GM18526 (cell line): Measurements from ENCODE around the gene IRX2.

Experiments
- POLR2A ChIP-seq: IDR thresholded peaks from 3 replicates; pipeline ENCODE4 v1.6.1; 2011; ENCODE audit not compliant: insufficient read length; ENCODE audit errors: extremely low read depth

The IRX2 gene

GRCh38 chr5:2738156-2738699, 13.2 kb downstream of the IRX2 start:
- TF ChIP-seq POLR2A: no peak

DNA sequence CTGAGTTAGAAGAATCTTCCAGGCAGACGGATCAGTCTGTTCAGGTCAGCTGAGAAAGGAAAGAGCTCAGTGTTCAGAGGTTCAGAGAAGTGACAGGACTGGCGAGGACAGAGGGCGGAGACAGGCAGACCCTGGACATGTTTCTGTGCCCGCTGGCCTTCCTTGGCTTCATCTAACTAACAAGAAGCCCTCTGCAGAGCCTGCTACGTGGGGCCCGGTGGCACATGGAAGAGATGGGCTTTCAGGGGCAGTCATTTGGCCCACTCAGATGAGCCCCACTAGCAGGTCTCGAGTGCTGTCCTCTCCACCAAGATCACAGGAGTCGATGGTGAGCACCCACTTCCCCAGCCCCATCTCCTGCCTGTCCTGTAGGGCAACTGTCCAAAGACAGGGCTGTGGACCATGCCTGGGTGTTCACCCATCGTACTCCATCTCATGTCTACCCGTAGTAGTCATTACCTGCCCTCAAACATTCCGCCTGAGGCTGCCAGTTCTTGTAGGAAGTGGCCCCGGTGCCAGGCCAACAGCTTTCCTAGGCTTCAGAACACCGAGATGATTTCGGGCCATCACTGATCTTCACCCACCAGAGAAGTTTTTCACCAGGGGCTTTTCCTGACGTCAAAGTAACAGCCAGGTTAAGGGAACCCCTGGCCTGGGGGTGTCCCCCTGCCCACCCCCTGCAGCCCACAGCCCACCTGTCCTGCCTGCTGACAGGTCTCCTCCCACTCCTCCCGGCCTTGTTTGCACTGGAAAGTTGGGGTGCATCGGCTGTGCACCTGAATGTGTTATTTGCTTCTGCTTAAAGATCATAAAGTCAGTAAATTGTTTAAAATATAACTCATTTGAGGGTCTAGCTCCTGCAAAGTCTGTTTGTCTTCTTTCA, 14.0 kb downstream of the IRX2 start:
- TF ChIP-seq POLR2A: no peak

DNA sequence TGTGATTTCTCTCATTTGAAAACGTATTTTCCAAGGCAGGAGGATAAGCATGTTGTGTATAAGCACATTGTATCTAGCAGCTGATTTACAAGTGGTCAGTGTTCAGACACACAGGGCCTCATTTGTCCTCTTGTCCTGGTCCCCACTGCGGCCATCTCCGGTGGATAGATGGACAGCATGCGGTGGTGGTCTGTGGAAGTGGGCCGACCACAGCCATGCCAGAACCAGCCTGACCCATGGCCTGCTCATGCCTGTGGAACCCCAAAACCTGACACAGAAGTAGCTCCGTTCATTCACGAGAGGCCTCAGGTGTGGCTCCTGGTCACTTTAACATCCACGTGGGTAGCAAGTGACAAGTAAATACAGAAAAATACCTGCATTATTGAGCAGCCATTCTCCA, 14.6 kb downstream of the IRX2 start:
- no peak for TF ChIP-seq POLR2A

DNA sequence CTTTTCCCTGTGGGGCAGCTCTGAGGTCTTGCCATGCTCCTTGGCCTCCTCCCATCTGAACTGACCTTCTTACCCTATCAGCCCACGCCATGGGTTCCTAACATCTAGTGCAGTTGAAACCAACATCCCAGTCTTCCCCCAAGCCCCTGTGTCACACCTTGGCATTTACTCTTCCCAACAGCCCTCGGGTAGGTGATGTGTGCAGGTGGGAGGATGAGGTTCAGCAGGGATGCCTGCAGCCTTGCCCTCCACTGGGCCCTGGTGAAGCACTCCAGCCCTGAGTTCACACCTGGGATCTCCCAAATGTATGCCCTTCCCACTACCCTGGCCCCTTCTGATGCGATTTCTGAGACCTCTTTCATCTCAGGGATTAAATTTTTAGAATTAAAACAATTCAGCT, 15.5 kb downstream of the IRX2 start:
- TF ChIP-seq POLR2A: no peak

GRCh38 chr5:2732850-2733249, 18.6 kb downstream of the IRX2 start:
- TF ChIP-seq POLR2A: no peak

DNA sequence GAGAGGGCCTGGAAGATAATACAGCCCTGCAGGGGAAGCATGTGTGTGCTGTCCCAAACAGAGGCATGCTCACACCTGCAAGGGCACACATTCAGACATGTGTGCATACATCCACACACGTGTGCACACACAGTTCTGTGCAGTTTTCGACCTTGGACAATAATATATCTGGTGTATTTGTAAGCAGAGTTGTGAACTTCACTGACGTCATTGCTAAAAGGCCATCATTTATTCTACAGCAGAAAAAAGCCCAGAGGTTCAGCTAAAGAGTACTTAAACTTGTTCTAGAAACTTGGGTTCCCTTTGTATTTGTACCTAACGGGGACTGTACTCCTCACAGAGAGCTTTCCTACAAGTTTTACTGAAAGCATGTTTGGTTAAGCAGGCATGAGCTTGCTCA, 19.5 kb downstream of the IRX2 start:
- TF ChIP-seq POLR2A: no peak

- TF ChIP-seq POLR2A: no peak
These were observed 22.3 kb downstream of the IRX2 start for GRCh38 chr5:2729189-2729588.

DNA sequence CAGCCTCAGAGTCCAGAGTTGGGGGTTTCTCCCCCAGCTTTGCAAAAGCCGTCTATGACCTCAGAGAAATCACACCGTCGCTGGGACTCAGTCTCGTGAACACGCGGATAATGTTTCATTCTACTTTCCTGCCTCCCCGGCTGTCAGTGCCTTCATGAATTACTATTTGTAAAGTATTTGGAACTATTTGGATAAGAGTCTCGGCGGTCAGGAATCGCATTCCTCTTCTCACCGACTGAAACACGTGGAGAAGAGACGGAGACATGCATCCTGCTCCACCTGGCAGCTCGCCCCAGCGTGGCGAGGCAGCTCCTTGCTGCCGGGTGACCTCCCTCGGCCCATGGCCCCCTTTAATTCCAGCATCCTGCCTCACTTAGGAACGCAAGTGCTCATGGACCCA, 23.9 kb downstream of the IRX2 start:
- TF ChIP-seq POLR2A: no peak

DNA sequence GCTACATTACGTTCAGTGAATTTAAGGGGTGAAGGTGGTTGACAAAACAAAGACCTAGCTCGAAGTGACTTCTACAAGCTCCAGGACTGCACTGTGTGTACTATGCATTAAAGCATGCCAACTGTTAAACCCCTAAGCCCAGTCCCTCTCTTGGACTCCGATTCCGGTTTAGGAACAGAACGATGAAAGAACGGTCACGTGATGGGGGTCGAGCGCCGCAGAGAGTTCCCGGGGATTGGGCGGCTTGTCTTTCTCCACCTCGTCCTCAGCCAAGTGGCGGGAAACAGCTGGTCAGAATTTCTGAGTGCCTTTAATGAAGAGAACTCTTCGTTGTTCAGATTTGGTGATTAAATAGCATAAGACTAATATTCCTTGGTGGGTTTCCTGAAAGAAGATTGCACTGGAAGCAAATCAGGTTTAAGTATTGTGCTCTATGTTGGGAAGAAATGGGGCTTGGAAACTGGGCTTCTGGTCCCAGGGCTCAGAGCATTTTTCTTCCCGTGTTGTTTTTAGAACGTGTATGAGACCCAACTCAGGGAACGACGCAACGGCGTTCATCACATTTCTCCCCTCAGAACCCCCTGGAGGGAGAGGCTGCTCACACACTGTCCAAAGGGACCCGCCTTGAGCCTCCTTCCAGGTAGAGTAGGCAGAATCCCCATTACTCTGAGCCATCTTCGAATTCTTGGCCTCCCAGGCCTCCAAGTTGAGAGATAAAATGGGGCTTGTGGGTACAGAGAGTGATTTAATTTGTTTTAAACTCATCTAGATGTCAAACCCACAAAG, 25.3 kb downstream of the IRX2 start:
- TF ChIP-seq POLR2A: no peak

DNA sequence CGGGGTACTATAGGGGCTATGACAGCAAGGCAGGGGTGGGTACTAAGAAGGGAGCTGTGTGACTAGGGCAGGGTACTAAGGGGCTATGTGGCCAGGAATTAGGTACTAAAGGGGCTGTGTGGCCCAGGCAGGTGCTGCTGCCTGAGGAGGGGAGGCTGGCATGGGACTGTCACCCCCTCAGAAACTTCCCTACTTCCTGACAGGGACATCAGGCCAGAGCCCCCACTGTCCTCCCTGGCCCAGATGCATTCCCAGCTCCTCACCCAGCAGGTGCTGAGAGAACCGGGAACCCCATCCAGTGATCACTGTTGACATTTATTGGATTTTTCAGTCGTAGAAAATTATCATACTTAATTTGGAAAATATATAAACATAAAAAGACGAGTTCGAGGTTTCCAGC, 26.6 kb downstream of the IRX2 start:
- TF ChIP-seq POLR2A: no peak

- no peak for TF ChIP-seq POLR2A
These were observed 27.4 kb downstream of the IRX2 start for GRCh38 chr5:2724031-2724581.

DNA sequence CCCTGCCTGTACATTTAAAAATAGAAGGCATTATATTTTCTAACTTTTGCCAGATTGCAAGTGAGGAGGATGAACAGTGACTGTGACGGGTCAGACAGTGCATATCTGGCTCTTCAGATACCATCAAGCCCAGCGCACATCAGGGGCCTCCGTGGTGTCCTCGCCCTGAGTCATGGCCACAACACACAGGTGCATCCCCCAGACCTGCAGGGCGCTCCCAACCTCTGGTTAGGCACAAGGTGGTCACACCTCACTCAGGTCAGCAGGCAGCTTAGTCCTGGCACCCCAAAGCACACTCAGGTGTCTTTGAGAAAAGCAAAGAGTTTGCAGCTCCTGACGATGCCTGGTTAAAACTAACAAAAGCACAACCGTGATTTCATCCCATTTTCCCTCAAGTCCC, 28.6 kb downstream of the IRX2 start:
- TF ChIP-seq POLR2A: no peak

GRCh38 chr5:2721385-2722138, 29.9 kb downstream of the IRX2 start:
- no peak for TF ChIP-seq POLR2A

DNA sequence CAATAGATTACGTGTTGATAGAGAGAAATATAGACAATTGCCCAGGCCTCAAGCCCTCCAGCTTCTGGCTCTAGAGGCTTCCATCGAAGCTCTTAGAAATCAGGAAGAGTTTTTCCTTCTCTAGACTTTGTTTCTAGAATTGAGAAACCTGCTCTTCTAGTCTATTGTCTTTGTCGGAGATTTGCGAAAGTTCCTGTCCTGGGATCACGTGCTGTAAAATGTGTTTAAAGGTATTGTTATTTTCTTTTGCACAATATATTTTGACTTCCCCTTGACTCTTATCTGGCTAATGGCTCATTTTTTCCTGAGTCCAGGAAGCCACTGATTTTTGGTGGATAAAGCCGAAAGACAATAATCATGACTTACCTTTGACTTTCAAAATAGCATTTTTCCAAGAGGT, 32.1 kb downstream of the IRX2 start:
- TF ChIP-seq POLR2A: no peak

DNA sequence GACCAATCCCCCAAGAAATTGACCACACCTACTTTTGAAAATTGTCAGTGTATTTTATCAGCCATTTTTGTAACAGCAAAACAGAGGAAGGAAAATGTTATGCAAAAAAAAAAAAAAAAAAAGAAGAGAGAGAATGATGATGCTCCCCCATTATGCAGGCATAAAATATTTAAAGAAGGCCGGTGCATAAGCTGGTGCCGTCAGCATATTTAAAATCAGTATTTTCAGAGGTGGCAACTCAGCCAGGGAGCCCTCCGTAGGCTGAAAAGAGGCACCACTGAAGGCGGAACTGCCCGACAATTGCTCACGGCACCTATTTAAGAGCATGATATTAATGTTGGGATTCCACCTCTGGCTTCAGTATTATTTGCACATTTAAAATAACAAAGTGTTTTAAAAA, 33.4 kb downstream of the IRX2 start:
- TF ChIP-seq POLR2A: no peak

DNA sequence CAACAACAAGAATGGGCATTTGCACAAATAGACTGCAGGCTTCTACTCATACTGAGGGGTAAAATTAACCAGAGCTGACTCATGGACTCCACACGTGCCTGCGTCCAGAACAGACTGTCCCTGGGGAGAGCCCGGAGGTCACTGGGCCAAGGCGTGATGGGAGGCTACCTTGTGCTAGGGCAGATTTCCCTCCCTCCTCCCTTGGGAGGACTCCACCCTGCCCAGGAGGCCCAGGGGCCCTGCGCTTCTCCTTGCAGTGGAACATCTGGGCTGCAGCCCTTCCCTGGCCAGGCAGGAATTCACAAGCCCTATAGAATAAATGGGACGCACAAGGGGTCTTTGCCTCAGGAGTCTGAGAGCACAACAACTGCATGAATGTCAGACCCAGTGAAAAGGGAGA, 35.6 kb downstream of the IRX2 start:
- no peak for TF ChIP-seq POLR2A

DNA sequence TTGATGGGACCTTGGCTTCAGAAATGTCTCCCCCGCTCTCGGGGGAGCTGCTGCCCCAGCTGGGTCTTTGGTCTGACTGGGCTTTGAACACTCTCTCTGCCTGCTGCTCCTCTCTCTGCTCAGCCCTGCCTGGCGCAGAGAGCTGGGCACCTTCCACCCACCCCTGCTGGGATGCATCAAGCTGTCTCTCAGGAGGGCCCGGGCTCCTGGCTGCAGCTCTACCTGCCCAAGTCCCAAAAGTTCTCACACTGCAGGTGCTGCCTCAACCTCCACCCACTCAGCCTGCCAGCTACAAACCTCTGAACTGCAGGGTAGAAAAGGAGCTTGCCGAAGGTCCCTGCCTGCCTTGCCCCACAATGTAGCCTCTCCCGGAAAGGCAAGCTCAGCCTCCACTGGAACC, 36.7 kb downstream of the IRX2 start:
- TF ChIP-seq POLR2A: no peak
